Measurements from ENCODE around the gene DDX20.
A peak's percentile ranks its signal among the peaks of the same experiment; 100 is the strongest.

Gene DDX20

GRCh38 chr1:111755331-111756123 is at the start of gene DDX20:
DDX20 (plus strand) TSS chr1:111755901; CDS start chr1:111755925, 24 bp downstream.
- DNase-seq: peak; percentile 94

GRCh38 chr1:111706921-111707320 is 48.8 kb upstream of the DDX20 start:
- no peak for DNase-seq

DNA sequence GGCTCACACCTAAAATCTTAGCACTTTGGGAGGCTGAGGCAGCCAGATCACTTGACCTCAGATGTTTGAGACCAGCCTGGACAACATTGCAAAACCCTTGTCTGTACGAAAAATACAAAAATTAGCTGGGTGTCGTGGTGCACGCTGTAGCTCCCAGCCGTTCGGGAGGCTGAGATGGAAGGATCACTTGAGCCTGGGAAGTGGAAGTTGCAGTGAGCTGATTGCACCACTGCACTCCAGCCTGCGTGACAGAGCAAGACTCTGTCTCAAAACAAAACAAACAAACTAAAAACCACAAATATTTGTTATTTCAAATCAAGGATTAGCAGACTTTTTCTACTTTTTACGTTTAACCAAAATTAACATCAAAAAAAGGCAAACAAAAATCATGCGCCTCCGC is 47.8 kb upstream of the DDX20 start:
- no peak for DNase-seq

- DNase-seq: no peak
Observed at GRCh38 chr1:111709986-111710385, 45.7 kb upstream of the DDX20 start.

DNA sequence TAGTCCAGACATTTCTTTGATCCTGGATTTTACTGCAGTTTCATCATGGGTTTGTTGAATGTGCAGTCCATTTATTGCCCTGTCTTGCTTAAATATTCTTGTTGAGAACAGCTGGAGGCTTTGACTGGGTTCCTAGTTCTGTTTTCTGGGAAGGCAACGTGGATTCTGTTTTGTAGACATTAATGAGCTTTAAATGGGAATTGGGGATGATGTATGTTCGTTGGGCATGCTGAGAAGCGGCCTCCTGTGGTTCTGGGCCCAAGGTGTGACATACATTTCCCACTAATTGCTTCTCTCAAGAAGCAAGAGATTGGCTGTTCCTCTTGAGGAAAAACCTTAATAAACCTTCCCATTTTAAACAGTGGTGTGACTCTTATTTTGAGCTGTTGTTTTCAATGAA is 39.4 kb upstream of the DDX20 start:
- no peak for DNase-seq

- no peak for DNase-seq
Observed at GRCh38 chr1:111717450-111717849, 38.3 kb upstream of the DDX20 start.

DNA sequence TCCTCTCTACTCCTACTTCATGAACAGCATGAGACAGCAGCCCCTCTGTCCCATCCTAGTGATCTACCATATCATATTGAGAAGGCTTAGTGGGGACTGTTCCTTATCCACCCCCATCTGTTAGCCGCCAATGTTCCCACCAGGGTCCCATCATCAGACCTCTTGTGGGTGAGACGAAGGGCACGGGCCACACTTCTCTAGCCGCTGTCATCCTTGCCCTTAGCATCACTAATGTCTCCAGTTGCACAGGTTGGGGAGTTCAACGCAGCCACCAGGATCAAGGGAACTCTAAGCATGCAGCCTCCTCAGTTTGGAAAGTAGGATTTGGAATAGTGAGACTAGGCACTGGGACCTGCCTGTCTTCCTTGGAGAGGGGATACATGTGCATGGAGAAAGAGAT is 36.6 kb upstream of the DDX20 start:
- no peak for DNase-seq

DNA sequence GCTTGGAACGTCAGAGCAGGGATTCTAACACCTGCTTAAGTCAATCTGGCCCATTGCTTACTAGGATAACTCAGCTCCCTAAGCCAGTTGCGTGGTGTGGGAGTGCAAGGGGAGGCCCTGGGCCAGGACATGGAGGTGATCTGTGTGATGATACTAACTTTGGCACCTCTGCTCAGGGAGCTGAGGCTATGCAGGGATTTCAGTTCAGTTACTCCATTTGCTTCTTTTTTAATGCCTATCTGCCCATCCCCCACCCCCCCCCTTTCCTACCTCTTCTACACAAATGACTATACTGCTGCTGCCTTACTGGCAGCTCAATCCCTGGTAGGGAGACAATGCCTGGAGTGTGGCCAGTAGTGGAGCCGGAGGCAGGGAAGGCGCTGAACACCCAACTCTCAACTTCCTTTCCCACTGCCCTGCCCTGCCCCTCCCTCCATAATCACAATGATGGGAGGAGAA is 36.0 kb upstream of the DDX20 start:
- DNase-seq: no peak

- no peak for DNase-seq
Observed at GRCh38 chr1:111720274-111720976, 35.3 kb upstream of the DDX20 start.

- DNase-seq: no peak
Observed at GRCh38 chr1:111720977-111721786, 34.5 kb upstream of the DDX20 start.

DNA sequence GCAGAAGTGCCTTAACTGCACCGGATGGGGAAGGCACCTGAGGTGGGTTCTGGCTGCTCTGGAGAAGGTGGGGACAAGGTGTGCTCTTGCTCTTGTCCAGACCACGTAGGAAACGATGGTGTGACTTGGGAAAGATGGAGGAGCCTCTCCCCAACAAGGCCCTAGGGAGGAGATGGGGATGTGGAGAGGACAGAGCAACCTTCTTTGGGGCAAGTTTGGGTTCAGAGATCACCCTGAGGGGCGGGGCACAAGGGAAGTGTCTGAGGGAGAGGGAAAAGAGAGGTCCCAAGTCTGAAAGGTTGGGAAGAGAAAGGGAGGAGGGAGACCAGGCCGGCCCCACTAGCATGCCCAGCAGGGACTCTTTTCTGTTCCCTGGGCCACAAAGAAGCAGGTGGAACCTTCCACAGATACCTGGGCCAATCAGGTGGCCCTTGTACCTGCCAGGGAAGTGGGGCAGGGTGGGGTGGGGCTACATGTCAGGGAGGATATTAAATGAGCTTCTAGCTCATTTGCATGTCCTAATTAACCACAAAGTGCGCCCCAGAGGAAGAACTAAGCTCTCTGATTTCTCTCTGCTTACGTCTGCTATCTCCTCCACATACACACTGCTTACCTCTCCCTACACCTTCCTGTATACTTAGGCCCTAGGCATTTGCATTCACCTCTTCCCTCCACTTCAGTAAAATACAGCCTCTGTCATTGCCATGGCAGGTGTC is 32.5 kb upstream of the DDX20 start:
- DNase-seq: no peak

DNA sequence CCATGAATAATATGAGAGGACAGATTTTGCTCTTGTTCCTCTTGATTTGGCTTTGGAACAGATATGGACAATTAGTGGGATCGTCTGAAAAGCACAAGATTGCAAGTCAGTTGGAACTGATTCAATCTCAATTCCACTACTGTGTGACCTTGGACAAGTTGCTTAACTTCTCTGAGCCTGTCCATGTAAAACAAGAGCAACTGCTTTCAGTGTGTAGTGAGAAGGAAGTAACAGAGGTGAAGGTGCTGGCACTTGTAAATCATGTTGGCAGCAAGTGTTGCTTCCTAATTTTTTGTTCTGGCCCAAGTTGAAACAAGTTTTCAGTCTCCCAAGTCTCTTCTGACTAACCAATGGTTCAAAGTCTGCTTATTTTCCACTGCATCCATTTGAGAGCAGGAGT is 31.8 kb upstream of the DDX20 start:
- DNase-seq: no peak

DNA sequence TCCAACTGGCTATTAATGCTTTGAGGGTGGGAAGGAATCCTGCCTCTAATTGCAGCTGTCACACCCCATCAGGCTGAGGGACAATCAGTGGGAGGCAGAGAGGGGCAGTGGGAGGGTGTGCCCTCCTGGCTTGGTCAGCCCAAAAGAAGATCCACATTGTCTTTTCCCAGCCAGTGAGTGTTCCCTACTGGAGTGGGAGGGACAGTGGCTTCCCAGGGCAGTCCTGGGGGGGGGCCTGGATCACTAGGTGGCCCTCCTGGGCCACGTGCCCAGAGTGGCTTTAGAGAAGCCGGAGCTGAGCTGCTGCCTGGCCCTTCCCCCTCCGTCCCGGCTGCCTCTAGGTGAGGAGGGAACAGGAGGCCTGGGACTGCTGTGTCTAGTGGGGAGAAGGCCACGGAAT is 30.5 kb upstream of the DDX20 start:
- DNase-seq: no peak

- no peak for DNase-seq
Observed at GRCh38 chr1:111727056-111727455, 28.6 kb upstream of the DDX20 start.

DNA sequence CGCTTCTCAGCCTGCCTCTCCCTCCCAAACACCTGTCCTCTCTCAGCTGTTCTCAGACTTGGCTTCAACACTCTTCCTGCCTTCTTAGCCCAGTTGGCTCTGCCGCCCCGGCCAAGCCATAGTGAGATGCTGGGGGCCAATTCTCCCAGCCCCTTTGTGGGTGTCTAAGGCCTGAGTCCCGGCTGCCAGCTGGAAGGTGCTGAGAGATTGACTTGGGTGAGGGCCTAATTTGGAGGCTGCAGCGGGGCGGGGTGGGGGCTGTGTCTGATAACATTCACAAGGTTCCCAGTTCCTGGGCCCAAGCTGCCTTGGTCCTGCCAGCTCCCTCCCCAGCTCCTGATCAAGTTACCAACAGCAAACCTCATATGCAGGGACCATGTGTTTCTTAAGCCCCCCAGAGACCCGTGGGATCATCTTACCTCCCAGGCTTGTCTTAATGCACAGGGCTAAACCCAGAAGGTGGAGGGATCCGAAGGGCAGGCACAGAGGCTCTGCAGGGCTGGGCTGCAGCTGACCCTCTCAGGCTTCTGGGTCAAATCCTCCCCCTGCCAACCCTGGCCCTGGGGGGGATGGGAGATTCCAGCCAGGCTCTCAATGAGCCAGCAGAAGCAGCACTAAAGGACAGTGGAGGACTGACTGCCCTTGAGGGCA is 26.3 kb upstream of the DDX20 start:
- no peak for DNase-seq

- DNase-seq: no peak
Observed at GRCh38 chr1:111729946-111730681, 25.6 kb upstream of the DDX20 start.

DNA sequence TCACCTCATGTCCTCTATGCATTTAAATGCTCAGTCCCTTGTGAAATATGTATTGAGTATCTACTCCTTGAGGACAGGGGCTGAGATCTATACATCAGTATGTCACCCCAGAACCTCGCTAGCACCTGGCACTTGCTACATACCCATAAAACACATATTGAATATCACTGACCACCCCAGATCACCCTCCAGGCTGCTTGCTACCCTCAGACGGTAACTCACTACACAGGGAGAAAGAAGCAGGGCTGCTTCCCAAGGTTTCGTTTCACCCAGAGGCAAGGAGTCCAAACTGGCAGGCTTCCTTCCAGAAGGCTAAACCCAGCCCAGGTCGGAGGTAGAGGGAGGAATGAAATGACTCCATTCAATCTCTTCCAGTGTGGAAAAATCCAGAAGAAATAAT is 25.0 kb upstream of the DDX20 start:
- no peak for DNase-seq

DNA sequence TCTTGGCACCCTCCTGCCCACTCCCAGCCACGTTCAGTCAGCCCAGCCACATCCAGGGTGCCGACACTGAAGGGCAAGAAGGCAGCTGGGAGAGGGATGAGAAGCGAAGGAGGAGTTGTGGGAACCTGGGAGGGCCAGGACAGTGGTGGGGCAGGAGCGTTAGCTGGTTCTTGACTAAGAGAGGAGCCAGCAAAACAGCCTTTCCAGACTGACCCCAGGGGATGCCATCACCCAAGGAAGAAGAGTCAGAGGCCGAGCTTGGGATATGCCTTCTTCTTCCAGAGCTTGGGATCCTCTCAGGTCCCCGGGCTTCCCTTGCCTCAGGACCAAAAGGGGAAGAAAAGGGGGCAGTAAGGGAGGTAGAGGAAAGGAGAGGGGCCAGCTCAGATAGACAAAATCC is 23.7 kb upstream of the DDX20 start:
- DNase-seq: no peak

DNA sequence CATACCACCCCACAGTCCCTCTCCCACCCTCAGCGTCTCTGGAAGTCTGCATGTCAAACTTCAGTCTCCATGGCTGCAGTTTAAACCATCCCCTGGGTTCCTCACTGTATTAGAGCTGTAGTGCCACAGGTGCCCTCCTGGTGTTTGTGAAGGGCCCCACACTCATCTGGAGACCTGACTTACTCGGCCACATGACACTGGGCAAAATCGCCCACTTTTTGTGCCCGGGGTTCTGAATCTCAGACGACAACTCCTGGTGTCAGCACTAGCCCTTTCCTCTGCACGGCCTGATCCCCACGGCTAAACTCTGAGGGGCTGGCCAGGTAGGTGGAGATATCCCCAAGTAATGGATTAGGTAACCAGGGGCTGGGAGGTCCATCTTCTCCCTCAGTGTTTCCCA is 23.0 kb upstream of the DDX20 start:
- no peak for DNase-seq

GRCh38 chr1:111733183-111733991 is 22.3 kb upstream of the DDX20 start:
- DNase-seq: no peak

GRCh38 chr1:111733992-111734341 is 21.7 kb upstream of the DDX20 start:
- no peak for DNase-seq
